Measurements from ENCODE around the gene RNF207.

The RNF207 gene

DNA sequence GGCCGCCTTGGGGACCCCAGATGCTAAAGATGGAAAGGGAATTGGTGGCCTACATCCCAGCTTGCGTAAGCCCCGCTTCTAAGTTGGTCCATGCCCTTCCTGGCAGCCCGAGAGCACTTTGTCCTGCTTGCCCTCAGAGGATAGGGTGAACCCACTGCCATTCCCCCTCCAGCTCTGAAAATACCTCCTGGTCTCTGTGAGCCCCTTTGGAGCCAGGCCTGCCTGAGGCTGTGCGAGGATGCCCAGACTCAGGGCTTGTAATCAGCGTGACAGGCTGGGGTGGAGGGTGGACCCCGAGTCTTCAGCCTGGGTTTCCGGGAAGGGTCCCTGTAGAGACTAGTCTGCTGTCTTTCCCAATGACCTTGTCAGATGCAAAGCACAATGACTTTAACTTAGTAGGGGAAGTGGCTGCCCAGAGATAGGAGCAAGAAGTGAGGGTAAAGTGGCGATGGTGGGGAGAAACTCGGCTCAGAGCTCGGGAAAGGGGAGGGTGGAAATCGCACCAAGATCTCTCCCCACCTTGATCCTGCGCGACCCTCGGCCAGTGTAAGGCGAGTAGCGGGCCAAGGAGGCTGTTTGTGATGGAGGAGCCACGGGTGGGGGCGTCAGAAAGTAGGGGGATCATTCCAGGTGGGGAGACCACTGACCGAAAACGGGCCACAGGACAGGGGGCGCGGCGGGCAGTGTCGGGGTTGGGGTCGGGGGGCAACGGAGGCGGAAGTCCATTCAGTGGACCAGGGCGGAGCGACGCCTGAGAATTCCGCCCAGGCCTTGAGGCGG lies 35.4 kb downstream of the RNF207 start:
- Histone ChIP-seq H3K27ac (ENCODE audit: extremely low read depth, low read depth, low read length) (no peak overlapping the region), H3K4me3 (ENCODE audit: low read depth, low read length) (no peak overlapping the region), H3K4me1 (ENCODE audit: control insufficient read depth, insufficient read depth, low read length) (no peaks in the 10 kb centered on the region; the same call in 1 of the 2 replicates), H3K9me3 (ENCODE audit: control insufficient read depth, insufficient read depth, low read depth, low read length) (no peaks in the 10 kb centered on the region), H3K36me3 (ENCODE audit: control insufficient read depth in 2 of 2, insufficient read depth in 1 of 2, low read length in 2 of 2) (no peaks in the 10 kb centered on the region)
- ChIA-PET CTCF (interaction anchor here (1.3 to 2.1 kb wide), 2 partner anchors 36 to 102 kb away, joined by 4 to 8 read pairs; no protein-coding TSS in a partner anchor), POLR2A (no interaction called here)
- TF ChIP-seq ZNF10 (tag by site-specific recombination; IDR thresholded peaks at IDR 0.05) (no peak), ZNF777 (tag by site-specific recombination; IDR thresholded peaks at IDR 0.05; ENCODE audit: borderline replicate concordance) (no peak)

DNA sequence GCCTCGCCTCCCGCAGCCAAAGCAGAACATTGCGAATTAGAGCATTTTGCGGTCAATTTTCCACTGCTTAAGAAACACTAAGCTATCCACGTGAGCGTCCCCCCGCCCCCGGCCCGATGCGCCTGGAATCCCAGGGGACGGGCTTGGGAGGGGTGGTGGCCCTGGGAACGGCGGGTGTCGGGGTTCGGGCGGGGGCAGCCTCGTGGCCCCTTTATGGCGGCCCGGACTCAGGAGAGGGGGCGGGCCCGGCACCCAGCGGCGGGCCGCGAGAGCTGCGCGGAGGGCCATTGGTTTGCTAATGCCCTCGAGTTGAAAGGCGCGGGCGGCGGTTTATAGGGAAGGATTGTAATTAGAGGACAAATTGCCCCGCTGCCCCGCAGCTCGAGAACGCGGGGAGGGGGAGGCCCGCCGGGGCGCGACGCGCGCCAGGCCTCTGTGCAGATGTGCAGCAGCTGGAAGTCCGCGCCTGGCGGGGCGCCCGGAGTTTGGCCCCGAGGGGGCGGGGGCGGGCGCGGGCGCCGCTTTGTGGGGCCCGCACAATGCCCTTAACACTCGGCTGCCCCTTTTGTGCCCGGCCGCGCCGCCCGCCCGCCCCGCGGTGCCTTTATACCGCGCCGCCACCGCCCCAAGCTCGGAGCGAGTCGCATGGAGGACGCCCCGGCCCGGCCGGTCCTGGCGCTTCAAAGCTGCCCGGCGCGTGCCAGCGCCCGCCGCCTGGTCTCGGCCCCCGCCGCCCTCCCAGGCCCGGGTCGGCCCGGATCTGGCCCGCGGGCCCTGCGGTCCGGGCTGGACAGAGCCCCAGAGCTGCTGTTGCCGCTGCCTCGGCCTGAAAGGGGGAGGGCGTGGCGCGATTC lies 36.2 kb downstream of the RNF207 start:
- CTCF ChIA-PET = interaction anchor here (0.6 to 2.1 kb wide), 6 partner anchors 37 to 196 kb away, joined by 3 to 8 read pairs (median 4); no protein-coding TSS in a partner anchor
- Histone ChIP-seq H3K9me3 (ENCODE audit: control insufficient read depth, insufficient read depth, low read depth, low read length) (no peaks in the 10 kb centered on the region), H3K4me3 (ENCODE audit: low read depth, low read length) (no peak overlapping the region), H3K27ac (ENCODE audit: extremely low read depth, low read depth, low read length) (no peak overlapping the region), H3K36me3 (ENCODE audit: control insufficient read depth in 2 of 2, insufficient read depth in 1 of 2, low read length in 2 of 2) (no peaks in the 10 kb centered on the region), H3K4me1 (ENCODE audit: control insufficient read depth, insufficient read depth, low read length) (no peaks in the 10 kb centered on the region; the same call in 1 of the 2 replicates)
- POLR2A ChIA-PET = interaction anchor here (0.9 to 1.1 kb wide), 2 partner anchors 7 to 36 kb away, joined by 3 to 4 read pairs; partner anchors contain the start of gene RNF207
- TF ChIP-seq, protein P1, sequence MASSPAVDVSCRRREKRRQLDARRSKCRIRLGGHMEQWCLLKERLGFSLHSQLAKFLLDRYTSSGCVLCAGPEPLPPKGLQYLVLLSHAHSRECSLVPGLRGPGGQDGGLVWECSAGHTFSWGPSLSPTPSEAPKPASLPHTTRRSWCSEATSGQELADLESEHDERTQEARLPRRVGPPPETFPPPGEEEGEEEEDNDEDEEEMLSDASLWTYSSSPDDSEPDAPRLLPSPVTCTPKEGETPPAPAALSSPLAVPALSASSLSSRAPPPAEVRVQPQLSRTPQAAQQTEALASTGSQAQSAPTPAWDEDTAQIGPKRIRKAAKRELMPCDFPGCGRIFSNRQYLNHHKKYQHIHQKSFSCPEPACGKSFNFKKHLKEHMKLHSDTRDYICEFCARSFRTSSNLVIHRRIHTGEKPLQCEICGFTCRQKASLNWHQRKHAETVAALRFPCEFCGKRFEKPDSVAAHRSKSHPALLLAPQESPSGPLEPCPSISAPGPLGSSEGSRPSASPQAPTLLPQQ (tag by site-specific recombination; IDR thresholded peaks at IDR 0.05) = 0 out of 2 replicates have a peak, but pooled peaks have one; percentile 44
- TF ChIP-seq SP7 (tag by site-specific recombination; IDR thresholded peaks at IDR 0.05) (0 out of 2 replicates have a peak, but pooled peaks have one; percentile 26), ZNF133 (tag by site-specific recombination; IDR thresholded peaks at IDR 0.05) (no peak), ZNF426 (tag by site-specific recombination; IDR thresholded peaks at IDR 0.05) (no peak), ZNF792 (tag by site-specific recombination; IDR thresholded peaks at IDR 0.05) (no peak), KLF9 (tag by site-specific recombination; IDR thresholded peaks at IDR 0.05; ENCODE audit: low read depth) (0 out of 2 replicates have a peak, but pooled peaks have one; percentile 32), ZIC2 (tag by site-specific recombination; IDR thresholded peaks at IDR 0.05) (peak; percentile 63), GLIS2 (tag by site-specific recombination; IDR thresholded peaks at IDR 0.05) (peak; percentile 20; the same call in 1 of the 2 replicates), ZNF335 (tag by site-specific recombination; conservative IDR thresholded peaks at IDR 0.05) (peak; percentile 24; the same call in 1 of the 2 replicates), ZBTB21 (tag by site-specific recombination; IDR thresholded peaks at IDR 0.05) (no peak), SETDB1 (IDR thresholded peaks at IDR 0.05; ENCODE audit: insufficient read length, low read length) (no peak), ZNF354C (tag by site-specific recombination; IDR thresholded peaks at IDR 0.05; ENCODE audit: borderline replicate concordance, low read depth) (no peak), BCL11A (tag by site-specific recombination; IDR thresholded peaks at IDR 0.05; ENCODE audit: low read depth) (no peak)
- TF ChIP-seq, protein P2, sequence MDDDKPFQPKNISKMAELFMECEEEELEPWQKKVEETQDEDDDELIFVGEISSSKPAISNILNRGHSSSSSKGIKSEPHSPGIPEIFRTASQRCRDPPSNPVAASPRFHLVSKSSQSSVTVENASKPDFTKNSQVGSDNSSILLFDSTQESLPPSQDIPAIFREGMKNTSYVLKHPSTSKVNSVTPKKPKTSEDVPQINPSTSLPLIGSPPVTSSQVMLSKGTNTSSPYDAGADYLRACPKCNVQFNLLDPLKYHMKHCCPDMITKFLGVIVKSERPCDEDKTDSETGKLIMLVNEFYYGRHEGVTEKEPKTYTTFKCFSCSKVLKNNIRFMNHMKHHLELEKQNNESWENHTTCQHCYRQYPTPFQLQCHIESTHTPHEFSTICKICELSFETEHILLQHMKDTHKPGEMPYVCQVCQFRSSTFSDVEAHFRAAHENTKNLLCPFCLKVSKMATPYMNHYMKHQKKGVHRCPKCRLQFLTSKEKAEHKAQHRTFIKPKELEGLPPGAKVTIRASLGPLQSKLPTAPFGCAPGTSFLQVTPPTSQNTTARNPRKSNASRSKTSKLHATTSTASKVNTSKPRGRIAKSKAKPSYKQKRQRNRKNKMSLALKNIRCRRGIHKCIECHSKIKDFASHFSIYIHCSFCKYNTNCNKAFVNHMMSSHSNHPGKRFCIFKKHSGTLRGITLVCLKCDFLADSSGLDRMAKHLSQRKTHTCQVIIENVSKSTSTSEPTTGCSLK (tag by site-specific recombination; IDR thresholded peaks at IDR 0.05) = no peak
- TF ChIP-seq, protein P3, sequence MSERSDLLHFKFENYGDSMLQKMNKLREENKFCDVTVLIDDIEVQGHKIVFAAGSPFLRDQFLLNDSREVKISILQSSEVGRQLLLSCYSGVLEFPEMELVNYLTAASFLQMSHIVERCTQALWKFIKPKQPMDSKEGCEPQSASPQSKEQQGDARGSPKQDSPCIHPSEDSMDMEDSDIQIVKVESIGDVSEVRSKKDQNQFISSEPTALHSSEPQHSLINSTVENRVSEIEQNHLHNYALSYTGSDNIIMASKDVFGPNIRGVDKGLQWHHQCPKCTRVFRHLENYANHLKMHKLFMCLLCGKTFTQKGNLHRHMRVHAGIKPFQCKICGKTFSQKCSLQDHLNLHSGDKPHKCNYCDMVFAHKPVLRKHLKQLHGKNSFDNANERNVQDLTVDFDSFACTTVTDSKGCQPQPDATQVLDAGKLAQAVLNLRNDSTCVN (tag by site-specific recombination; optimal IDR thresholded peaks at IDR 0.05) = peak; percentile 25
- TF ChIP-seq, protein P4, sequence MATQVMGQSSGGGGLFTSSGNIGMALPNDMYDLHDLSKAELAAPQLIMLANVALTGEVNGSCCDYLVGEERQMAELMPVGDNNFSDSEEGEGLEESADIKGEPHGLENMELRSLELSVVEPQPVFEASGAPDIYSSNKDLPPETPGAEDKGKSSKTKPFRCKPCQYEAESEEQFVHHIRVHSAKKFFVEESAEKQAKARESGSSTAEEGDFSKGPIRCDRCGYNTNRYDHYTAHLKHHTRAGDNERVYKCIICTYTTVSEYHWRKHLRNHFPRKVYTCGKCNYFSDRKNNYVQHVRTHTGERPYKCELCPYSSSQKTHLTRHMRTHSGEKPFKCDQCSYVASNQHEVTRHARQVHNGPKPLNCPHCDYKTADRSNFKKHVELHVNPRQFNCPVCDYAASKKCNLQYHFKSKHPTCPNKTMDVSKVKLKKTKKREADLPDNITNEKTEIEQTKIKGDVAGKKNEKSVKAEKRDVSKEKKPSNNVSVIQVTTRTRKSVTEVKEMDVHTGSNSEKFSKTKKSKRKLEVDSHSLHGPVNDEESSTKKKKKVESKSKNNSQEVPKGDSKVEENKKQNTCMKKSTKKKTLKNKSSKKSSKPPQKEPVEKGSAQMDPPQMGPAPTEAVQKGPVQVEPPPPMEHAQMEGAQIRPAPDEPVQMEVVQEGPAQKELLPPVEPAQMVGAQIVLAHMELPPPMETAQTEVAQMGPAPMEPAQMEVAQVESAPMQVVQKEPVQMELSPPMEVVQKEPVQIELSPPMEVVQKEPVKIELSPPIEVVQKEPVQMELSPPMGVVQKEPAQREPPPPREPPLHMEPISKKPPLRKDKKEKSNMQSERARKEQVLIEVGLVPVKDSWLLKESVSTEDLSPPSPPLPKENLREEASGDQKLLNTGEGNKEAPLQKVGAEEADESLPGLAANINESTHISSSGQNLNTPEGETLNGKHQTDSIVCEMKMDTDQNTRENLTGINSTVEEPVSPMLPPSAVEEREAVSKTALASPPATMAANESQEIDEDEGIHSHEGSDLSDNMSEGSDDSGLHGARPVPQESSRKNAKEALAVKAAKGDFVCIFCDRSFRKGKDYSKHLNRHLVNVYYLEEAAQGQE (tag by site-specific recombination; IDR thresholded peaks at IDR 0.05) = no peak

All from HEK293 (cell line).